ENCODE results near the gene FHIT. TPM values are rescaled to one million over a fixed set of nuclear protein-coding genes. Genes with fewer than 3 reads are reported as not detected.

Gene FHIT
- total RNA-seq, 1 donor from 2014 or later: 23.8 TPM

GRCh38 chr3:60622349-60622748, 628.9 kb downstream of the FHIT start:
- intact Hi-C loops (cut with micrococcal nuclease): no loop called here
- Mint-ChIP-seq H3K4me3 (no peak overlapping the region), H3K4me1 (no peaks in the 10 kb centered on the region), H3K9me3 (peaks cover 6% of the 10 kb centered on the region), H3K36me3 (ENCODE audit: low read depth) (no peaks in the 10 kb centered on the region), H3K27ac (no peak overlapping the region), H3K27me3 (no peaks in the 10 kb centered on the region)
- no peak for DNase-seq

- intact Hi-C loops (cut with micrococcal nuclease): no loop called here
- Mint-ChIP-seq H3K4me3 (no peak overlapping the region), H3K27me3 (no peaks in the 10 kb centered on the region), H3K9me3 (peaks cover 12% of the 10 kb centered on the region), H3K27ac (no peak overlapping the region), H3K36me3 (ENCODE audit: low read depth) (no peaks in the 10 kb centered on the region), H3K4me1 (no peaks in the 10 kb centered on the region)
- no peak for DNase-seq
Measured at GRCh38 chr3:60617188-60617587, 634.1 kb downstream of the FHIT start.

- H3K4me3 Mint-ChIP-seq: no peak overlapping the region
- DNase-seq: no peak
- no peak overlapping the region for H3K27ac Mint-ChIP-seq
- H3K36me3 Mint-ChIP-seq (ENCODE audit: low read depth): no peaks in the 10 kb centered on the region
- intact Hi-C loops (cut with micrococcal nuclease): no loop called here
- no peaks in the 10 kb centered on the region for H3K4me1 Mint-ChIP-seq
- peaks cover 12% of the 10 kb centered on the region for H3K9me3 Mint-ChIP-seq
- no peaks in the 10 kb centered on the region for H3K27me3 Mint-ChIP-seq
Measured at GRCh38 chr3:60613769-60614303, 637.4 kb downstream of the FHIT start.

GRCh38 chr3:60610441-60611112, 640.7 kb downstream of the FHIT start:
- H3K36me3 Mint-ChIP-seq (ENCODE audit: low read depth): no peaks in the 10 kb centered on the region
- H3K9me3 Mint-ChIP-seq: peaks cover 1% of the 10 kb centered on the region

DNA sequence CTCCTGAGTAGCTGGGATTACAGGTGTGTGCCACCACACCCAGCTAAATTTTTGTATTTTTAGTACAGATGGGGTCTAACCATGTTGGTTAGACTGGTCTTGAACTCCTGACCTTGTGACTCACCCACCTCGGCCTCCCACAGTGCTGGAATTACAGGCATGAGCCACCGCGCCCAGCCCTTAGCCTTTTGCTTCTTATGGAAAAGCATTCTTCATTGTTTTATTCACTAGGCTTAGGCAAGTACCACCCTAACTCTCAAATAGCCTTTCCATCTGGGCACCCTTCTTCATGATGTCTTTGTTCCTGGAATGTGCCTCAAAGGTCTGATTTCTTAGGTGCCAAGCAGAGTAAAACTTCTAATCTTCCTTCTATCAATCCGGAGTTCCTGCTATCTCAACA, 641.8 kb downstream of the FHIT start:
- intact Hi-C loops (cut with micrococcal nuclease): no loop called here
- Mint-ChIP-seq H3K27ac (no peak overlapping the region), H3K4me1 (no peaks in the 10 kb centered on the region)

More at GRCh38 chr3:60610441-60611112, 640.7 kb downstream of the FHIT start:
- Mint-ChIP-seq H3K27me3 (peaks cover 3% of the 10 kb centered on the region), H3K27ac (no peak overlapping the region), H3K4me3 (no peak overlapping the region), H3K4me1 (no peaks in the 10 kb centered on the region)
- no peak for DNase-seq
- intact Hi-C loops (cut with micrococcal nuclease): no loop called here

DNA sequence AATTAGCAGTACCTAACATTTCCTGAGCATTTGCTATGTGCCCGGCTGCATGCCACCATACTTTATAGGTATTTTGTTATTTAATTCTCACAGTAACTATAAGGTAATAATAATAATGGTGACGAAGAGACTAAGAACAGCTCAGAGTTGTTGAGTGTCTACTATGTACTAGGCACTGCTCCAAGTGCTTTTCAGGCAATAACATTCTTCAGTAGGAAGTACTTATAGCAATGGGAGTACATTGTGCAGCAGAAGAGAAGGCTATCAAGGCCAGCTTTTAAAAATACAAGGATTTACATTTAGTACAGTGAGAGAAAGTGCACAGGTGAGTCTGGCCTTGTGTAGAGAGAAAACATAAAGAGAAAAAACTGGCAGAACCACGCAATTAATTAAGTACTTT, 647.4 kb downstream of the FHIT start:
- Mint-ChIP-seq H3K36me3 (ENCODE audit: low read depth) (no peaks in the 10 kb centered on the region), H3K27ac (no peak overlapping the region), H3K27me3 (peaks cover 3% of the 10 kb centered on the region), H3K4me3 (no peak overlapping the region), H3K9me3 (no peaks in the 10 kb centered on the region), H3K4me1 (peaks cover 2% of the 10 kb centered on the region)
- DNase-seq: no peak
- intact Hi-C loops (cut with micrococcal nuclease): no loop called here

More for the DNA sequence above, 641.8 kb downstream of the FHIT start:
- H3K4me3 Mint-ChIP-seq: no peak overlapping the region
- no peak for DNase-seq
- peaks cover 3% of the 10 kb centered on the region for H3K27me3 Mint-ChIP-seq
- H3K36me3 Mint-ChIP-seq (ENCODE audit: low read depth): no peaks in the 10 kb centered on the region
- H3K9me3 Mint-ChIP-seq: no peaks in the 10 kb centered on the region

DNA sequence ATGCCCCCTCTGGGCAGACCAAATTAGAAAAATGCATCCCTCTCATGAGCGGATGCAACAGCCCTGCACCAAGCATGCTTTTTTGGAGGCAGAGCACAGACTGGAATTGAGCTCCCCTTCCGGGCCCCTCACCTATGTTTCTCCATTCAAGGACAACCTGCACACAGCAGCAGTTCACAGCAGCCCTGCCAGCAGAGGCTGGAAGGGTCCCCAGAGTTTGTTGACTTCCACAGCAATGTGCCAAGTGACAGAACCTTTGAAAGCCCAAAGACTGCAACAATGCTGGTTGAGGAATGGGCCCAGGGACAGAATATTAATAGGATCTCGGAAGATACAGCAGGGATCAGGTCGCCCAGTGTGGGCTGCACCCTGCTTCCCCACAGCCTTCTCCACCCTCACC, 650.4 kb downstream of the FHIT start:
- no peak overlapping the region for H3K4me3 Mint-ChIP-seq
- H3K36me3 Mint-ChIP-seq (ENCODE audit: low read depth): no peaks in the 10 kb centered on the region
- DNase-seq: no peak
- intact Hi-C loops (cut with micrococcal nuclease): no loop called here
- peaks cover 3% of the 10 kb centered on the region for H3K9me3 Mint-ChIP-seq
- H3K4me1 Mint-ChIP-seq: peaks cover 2% of the 10 kb centered on the region
- H3K27me3 Mint-ChIP-seq: no peaks in the 10 kb centered on the region
- no peak overlapping the region for H3K27ac Mint-ChIP-seq

- peaks cover 2% of the 10 kb centered on the region for H3K4me1 Mint-ChIP-seq
- peaks cover 5% of the 10 kb centered on the region for H3K27me3 Mint-ChIP-seq
- intact Hi-C loops (cut with micrococcal nuclease): no loop called here
- no peak overlapping the region for H3K4me3 Mint-ChIP-seq
- peaks cover 7% of the 10 kb centered on the region for H3K9me3 Mint-ChIP-seq
- H3K27ac Mint-ChIP-seq: no peak overlapping the region
- H3K36me3 Mint-ChIP-seq (ENCODE audit: low read depth): no peaks in the 10 kb centered on the region
- no peak for DNase-seq
Measured at GRCh38 chr3:60599586-60599985, 651.7 kb downstream of the FHIT start.

GRCh38 chr3:60598671-60599070, 652.6 kb downstream of the FHIT start:
- Mint-ChIP-seq H3K4me1 (peaks cover 2% of the 10 kb centered on the region), H3K36me3 (ENCODE audit: low read depth) (no peaks in the 10 kb centered on the region), H3K9me3 (peaks cover 8% of the 10 kb centered on the region), H3K4me3 (no peak overlapping the region), H3K27ac (no peak overlapping the region), H3K27me3 (peaks cover 5% of the 10 kb centered on the region)
- no peak for DNase-seq
- intact Hi-C loops (cut with micrococcal nuclease): no loop called here

DNA sequence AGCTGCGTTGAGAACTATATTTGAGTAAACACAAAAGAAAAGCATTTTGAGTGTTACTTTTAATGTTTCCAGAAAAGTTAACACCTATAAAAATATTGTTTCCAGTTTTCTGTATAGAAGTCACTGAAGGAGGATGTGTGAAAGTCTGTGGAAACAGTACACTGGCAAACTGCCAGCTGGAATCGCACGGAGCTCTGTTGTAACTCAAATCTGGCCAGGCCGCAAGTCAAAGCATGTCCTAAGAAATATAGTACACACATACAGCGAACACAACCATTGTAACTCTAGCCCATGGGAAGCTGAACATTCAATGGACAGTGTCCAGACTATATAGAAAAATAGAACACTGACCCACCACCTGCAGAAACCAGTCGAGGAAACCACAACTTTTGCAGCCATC, 657.2 kb downstream of the FHIT start:
- intact Hi-C loops (cut with micrococcal nuclease): no loop called here
- Mint-ChIP-seq H3K27me3 (peaks cover 5% of the 10 kb centered on the region), H3K9me3 (peaks cover 8% of the 10 kb centered on the region), H3K4me3 (no peak overlapping the region), H3K4me1 (no peaks in the 10 kb centered on the region), H3K27ac (no peak overlapping the region), H3K36me3 (ENCODE audit: low read depth) (no peaks in the 10 kb centered on the region)
- DNase-seq: no peak

GRCh38 chr3:60591267-60591666, 660.0 kb downstream of the FHIT start:
- peaks cover 5% of the 10 kb centered on the region for H3K27me3 Mint-ChIP-seq
- H3K4me1 Mint-ChIP-seq: no peaks in the 10 kb centered on the region
- intact Hi-C loops (cut with micrococcal nuclease): no loop called here
- H3K9me3 Mint-ChIP-seq: peaks cover 9% of the 10 kb centered on the region
- H3K4me3 Mint-ChIP-seq: no peak overlapping the region
- H3K36me3 Mint-ChIP-seq (ENCODE audit: low read depth): no peaks in the 10 kb centered on the region
- DNase-seq: no peak
- no peak overlapping the region for H3K27ac Mint-ChIP-seq

- no peak overlapping the region for H3K4me3 Mint-ChIP-seq
- peaks cover 3% of the 10 kb centered on the region for H3K9me3 Mint-ChIP-seq
- H3K4me1 Mint-ChIP-seq: no peaks in the 10 kb centered on the region
Measured at GRCh38 chr3:60588806-60589205, 662.4 kb downstream of the FHIT start.

GRCh38 chr3:60585918-60586317, 665.3 kb downstream of the FHIT start:
- Mint-ChIP-seq H3K9me3 (peaks cover 3% of the 10 kb centered on the region), H3K27ac (no peak overlapping the region), H3K36me3 (ENCODE audit: low read depth) (no peaks in the 10 kb centered on the region), H3K27me3 (peaks cover under 1% of the 10 kb centered on the region), H3K4me1 (no peaks in the 10 kb centered on the region), H3K4me3 (no peak overlapping the region)
- intact Hi-C loops (cut with micrococcal nuclease): no loop called here
- no peak for DNase-seq

More at GRCh38 chr3:60588806-60589205, 662.4 kb downstream of the FHIT start:
- H3K27me3 Mint-ChIP-seq: no peaks in the 10 kb centered on the region
- no peak for DNase-seq
- no peak overlapping the region for H3K27ac Mint-ChIP-seq
- intact Hi-C loops (cut with micrococcal nuclease): no loop called here
- H3K36me3 Mint-ChIP-seq (ENCODE audit: low read depth): no peaks in the 10 kb centered on the region

DNA sequence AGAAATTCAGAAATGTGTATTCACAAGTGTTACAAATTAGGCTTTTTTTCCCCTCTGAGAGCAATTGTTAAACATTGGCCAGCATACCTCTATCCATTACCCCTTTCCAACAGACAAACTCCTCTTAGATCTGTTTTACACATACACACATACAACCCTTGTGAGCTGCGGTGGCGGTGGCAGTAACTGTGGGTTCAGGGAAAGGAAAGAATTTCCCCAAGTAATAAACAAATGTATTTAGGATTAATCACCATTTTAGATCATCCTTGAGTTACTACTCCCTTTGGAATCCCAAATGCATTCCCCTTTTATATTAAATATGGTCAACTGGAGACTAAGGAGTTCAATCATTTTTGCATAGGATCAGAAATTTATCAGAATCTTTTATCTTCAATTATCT, 667.0 kb downstream of the FHIT start:
- Mint-ChIP-seq H3K4me1 (no peaks in the 10 kb centered on the region), H3K9me3 (peaks cover 3% of the 10 kb centered on the region), H3K4me3 (no peak overlapping the region), H3K27ac (no peak overlapping the region), H3K36me3 (ENCODE audit: low read depth) (no peaks in the 10 kb centered on the region), H3K27me3 (peaks cover 7% of the 10 kb centered on the region)
- DNase-seq: no peak
- intact Hi-C loops (cut with micrococcal nuclease): no loop called here

DNA sequence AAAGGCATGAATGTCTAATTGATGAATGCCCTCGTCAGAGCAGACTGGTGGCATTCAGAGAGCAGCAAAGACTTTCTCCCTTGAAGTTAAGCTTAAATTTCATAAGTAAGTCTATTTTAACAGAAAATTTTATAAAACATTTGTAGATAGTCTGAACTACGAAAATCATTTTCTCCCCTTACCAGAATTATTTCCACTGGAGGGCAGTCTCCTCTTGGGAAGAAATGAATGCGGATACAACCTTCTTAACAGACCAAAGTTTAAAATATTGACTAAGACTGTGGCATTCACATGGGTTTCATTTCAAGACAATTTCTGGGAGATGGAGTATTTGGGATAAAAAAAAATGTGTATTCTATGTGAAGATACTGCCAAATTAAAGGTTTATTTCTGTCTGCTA, 669.0 kb downstream of the FHIT start:
- no peaks in the 10 kb centered on the region for H3K4me1 Mint-ChIP-seq
- peaks cover 3% of the 10 kb centered on the region for H3K9me3 Mint-ChIP-seq
- no peak for DNase-seq
- peaks cover 7% of the 10 kb centered on the region for H3K27me3 Mint-ChIP-seq
- H3K27ac Mint-ChIP-seq: no peak overlapping the region
- no peak overlapping the region for H3K4me3 Mint-ChIP-seq
- intact Hi-C loops (cut with micrococcal nuclease): no loop called here
- no peaks in the 10 kb centered on the region for H3K36me3 Mint-ChIP-seq (ENCODE audit: low read depth)
